GOT3 (cell line): ENCODE measurements around the gene SPACA6.

Experiments
- DNase-seq: peaks from one replicate; lab custom pipeline; 2025; ENCODE audit warnings: mixed read lengths; lab: John Stamatoyannopoulos, UW

Gene SPACA6

DNA sequence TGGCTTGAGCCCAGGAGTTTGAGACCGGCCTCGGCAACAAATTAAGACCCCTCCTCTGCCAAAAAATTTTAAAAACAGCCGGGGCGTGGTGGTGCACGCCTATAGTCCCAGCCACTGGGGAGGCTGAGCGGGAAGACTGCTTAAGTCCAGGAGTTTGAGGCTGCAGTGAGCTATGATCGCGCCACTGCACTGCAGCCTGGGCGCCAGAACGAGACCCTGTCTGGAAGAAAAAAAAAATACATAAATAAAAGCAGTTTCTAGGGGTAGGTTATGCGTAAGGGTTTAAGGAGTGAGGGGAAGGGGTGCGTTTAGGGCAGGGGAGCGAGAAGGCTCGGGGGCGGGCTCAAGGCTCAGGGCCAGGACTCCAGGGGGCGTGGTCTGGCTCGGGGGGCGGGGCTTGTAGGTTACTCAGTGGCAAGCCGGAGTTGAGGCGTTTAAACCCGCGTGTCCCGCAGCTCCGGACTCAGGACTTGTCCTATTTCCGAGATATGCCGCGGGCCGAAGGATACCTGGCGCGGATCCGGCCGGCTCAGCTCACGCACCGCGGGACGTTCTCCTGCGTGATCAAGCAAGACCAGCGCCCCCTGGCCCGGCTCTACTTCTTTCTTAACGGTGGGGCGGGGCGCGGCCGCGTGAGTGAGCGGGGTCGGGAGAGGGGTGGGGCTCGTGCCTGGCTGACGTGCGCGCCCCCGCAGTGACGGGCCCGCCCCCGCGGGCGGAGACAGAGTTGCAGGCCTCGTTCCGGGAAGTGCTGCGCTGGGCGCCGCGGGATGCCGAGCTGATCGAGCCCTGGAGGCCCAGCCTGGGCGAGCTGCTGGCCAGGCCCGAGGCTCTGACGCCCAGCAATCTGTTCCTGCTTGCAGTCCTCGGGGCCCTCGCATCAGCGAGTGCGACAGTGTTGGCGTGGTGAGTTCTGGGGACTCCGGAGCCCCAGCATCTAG is 10.7 kb downstream of the SPACA6 start:
- DNase-seq: peak; percentile 87

DNA sequence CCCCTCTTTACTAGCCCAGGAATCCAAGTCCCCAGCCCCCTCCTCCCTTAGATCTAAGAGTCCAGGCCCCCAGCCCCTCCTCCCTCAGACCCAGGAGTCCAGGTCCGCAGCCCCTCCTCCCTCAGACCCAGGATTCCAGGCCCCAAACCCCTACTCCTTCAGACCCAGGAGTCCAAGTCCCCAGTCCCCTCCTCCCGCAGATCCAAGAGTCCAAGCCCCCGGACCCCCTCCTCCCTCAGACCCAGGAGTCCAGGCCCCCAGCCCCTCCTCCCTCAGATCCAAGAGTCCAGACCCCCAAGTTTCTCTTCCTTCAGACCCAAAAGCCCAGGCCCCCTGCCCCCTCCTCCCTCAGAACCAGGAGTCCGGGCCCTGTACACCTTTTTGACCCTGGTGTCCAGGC is 11.5 kb downstream of the SPACA6 start:
- no peak for DNase-seq

DNA sequence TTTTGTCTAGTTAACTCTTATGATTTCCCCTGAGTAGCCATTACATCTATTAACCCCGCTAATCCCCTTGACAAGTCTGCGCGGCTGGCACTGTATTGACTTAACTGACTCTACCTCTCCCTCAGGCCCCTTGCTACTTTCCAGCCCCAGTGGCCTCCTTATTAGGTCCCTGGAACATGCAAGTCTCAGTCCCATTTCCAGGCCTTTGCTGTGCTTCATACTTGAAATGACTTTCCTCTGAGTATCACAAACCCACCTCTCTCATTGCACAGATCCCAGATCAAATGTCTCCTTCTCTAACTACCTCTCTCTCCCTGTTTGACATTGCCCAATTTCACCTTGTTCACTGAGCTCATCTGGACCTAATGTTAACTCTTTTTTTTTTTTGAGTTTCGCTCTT is 13.2 kb downstream of the SPACA6 start:
- DNase-seq: no peak

DNA sequence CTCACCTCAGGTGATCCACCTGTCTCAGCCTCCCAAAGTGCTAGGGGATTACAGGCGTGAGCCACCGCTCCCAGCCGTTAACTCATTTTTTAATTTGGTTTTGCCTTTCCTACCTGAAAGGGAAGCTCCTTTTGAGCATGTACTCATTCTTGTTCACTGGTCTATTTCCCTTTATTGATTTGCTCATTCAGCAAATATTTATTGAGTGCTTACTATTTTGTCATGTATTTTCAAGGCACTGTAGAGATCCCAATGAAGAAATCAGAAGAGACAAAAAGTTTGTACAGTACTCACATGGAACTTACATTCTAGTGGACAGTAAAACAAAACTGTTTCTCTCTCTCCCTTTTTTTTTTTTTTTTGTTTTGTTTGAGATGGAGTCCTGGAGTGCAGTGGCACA is 13.8 kb downstream of the SPACA6 start:
- DNase-seq: no peak

DNA sequence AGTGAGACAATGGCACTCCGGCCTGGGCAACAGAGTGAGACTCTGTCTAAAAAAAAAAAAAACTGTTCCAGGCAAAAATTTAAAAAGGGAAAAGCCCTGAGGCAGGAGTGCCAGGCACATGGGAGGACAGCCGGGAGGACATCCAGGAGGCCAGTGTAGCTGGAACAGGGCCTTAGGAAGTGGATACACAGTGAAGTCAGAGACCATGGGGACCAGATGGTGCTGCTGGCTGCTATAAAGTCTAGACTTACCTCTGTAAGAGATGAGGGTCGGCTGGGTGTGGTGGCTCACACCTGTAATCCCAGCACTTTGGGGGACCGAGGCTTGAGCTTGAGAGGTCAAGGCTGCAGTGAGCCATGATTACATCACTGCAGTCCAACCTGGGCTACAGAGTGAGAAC is 15.7 kb downstream of the SPACA6 start:
- DNase-seq: no peak

DNA sequence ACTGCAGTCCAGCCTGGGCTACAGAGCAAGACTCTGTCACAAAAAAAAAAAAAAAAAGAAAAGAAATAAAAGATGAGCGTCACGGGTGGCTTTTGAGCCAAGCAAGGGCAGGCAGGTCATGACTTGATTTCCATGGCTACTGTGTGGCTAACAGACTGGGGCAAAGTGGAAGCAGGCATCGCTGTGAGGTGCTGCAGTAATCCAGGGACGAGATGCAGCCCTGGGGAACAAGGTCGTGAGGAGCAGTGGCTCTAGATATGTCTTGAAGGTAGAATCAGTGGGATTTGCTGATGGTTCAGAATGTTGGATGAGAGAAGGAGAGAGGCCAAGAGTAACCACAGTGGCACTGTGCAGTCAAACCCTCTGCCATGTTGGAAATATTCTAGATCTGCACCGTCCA is 16.4 kb downstream of the SPACA6 start:
- no peak for DNase-seq

DNA sequence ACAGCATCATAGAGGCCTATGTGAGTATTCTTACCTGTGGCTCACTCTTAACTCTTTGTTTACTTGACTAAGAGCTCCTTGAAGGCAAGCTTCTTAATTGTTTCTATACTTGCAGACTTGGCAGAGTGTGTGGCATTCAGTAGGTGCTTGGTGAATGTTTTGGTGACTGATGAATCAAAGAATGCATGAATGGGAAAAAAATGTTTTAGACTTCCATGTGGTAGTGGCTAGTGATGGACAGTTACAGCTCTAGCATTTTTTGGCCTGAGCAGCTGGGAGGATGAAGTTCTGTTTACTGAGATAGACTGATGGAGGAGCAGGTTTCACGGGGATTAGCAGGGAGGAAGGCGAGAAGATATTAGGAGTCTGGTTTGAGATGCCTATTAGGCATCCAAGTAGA is 17.0 kb downstream of the SPACA6 start:
- DNase-seq: no peak

DNA sequence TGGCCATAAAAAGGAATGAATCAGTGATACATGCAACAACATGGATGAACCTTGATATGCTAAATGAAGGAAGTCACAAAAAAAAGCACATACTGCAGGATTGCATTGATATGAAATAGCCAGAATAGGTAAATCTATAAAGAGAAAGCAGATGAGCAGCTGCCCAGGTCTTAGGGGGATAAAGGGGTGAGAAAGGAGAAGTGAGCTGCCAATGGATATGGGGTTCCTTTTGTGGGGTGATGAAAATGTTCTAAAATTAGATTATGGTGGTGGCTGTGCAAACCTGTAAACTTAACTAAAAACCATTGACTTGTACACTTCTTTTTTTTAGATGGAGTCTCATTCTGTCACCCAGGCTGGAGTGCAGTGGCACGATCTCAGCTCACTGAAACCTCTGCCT is 18.6 kb downstream of the SPACA6 start:
- no peak for DNase-seq

DNA sequence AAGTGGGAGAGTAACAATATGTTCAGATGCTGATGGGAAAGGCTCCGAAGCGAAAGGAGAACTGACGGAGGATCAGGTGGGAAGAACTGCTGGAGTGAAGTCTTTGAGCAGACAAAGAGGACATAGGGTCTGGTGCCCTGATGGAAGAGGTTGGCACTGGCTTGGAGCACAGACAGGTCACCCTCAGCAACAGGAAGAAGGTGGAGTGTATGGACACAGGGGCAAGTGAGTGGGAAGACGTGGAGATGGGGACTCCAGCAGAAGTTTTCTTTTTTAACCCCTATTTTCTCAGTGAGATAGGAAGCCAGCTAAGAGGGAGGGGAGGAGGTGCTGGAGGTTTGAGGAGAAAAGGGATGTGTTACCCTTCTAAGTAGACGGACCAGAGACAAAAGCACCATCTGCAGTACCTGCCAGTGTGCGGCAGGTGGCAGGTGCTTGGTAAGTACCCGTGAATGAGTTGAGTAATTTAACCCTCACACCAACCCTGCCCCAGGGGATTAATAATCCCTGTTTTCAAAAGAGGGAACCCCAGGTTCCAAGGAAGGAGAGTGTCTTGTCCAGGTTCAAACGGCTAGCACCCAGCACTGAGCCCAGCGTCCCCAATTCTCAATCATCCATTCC is 19.4 kb downstream of the SPACA6 start:
- DNase-seq: no peak

DNA sequence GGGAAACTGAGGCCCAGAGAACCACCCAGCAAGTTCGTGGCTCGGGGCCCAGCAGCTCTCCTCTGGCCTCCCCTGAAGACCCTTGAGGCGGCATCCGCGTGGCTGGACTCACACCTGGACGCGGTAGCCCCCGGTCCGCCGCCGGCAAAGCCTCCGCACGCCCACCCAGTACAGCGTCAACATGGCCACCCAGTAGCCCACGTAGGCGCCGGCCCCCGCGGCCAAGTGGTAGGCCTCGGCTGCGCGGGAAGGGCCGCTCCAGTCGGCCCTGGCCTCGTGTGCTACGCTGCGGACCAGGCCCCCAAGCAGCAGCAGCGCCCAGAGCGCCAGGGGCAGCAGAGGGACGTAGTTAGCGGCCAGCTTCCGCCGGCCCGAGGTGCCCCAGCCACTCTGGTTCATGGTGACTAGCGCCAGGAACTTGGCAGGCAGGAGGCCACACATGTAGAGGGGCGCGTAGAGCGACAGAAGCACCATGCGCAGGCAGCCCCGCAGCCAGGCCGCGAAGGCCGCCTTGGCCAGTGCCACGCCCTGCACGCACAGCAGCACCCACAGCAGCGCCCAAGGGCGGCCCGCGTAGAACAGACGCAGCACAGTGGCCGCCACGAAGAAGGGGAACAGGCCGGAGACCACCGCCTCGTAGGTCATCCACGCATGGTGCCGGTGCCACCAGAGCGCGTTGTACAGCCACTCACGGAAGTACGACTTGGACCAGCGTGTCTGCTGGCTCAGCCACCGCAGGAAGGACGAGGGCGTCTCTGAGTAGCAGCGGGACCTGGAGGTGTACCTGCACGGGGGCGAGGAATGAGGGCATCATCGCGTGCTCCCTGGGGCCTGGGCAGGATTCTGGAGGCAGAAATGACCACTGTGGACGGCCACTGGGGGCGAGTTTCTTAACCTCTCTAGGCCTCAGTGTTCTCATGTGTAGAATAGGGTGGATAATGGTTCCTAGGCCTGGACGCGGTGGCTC is 20.5 kb downstream of the SPACA6 start:
- no peak for DNase-seq

DNA sequence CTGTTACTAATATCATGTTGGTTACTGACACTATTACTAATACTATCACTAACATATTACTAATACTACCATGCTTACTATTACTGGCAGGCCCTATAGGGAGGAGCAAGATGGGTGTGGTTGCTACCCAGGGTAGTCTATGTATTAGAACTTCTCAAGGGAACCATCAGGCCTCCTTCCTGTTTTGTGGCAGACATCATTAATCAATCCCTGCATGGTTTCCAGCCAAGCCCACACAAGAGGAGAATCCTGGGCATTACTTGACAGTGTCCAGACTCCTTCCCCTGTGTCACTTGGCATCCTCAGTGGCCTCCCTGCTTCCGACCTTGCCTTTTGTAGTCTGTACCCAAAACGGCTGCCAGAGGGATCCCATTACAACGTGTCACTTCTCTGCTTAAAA is 21.7 kb downstream of the SPACA6 start:
- no peak for DNase-seq

DNA sequence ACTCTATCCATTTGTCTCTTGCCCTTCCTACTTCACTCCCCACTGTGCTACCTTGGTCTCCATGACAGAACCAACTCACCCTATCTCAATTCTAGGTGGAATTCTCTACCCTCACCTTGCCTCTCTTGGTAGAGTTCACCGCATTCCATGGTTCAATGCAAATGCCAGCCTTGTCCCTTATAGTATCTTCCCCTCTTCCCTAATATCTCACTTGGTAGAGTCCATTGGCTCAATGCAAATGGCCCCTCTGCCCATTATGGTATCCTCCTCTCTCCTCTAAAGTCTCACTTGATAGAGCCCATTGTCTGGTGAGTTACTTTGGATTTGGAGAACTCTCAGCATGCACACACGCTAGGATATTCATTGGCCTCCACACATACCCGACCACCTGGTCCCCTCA is 22.7 kb downstream of the SPACA6 start:
- no peak for DNase-seq

DNA sequence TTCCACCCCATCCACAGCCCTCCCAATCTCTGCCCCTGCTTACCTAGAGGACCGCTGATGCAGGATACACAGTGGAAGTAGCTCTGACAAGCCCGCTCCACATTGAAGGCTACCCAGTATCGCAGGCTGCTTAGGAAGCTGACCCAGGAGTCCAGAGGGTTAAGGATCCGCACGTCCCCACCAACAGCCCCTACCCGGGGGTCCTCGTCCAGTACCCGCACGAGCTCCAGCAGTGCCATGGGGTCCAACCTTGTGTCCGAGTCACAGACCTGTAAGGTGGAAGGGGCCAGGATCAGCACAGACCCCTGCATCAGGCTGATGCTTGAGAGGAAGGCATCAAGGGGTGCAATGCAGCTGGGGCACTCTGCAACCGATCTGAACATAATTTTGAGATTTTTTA is 23.8 kb downstream of the SPACA6 start:
- no peak for DNase-seq

DNA sequence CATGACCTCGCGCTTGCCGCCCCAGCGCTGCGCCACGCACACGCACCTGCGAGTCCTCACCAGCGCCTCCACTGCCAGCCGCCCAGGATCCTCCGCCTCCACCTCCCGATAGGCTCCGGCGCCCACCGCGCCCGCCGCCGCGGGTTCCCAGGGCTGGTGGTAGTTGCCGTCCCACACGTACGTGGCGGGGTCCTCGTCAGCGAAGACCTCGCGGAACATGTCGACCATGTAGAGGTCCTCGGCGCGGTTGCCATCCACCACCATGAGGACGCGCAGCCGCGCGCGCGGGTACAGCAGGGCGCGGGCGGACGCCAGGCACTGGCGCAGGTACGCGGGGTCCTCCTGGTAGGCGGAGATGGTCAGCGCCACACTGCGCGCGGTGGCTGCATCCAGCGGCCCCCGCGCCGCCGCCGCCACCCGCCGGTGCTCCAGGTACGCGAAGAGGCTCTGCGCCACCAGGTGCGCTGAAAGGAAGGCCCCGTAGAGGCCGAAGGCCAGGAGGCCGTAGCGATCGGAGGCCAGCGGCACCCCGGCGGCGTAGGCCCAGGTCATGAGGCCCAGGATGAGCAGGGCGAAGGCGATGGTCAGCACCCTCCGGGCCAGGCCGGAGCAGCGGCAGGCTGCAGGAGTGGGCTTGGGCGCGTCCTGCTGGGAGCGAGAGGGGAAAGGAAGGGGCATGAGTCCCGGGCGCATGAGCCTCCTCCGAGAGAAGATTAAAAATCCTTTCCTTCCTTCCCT is 26.3 kb downstream of the SPACA6 start:
- no peak for DNase-seq

DNA sequence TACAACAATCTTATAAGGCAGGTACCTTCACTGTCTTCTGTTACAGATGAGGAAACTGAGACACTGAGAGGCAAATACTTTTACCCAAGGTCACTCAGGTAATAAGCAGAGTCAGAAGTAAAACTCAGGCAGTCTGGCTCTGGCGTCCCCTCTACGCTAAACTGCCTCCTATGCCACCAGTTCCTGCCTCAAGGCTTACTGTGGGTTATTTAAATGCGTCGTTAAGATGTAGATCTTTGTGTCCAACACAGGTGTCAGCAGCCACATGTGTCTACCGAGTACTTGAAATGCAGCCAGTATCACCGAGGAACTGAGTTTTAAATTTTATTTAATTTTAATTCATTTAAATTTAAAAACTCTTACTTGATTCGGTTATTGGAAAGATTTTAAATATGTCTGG is 28.8 kb downstream of the SPACA6 start:
- no peak for DNase-seq

DNA sequence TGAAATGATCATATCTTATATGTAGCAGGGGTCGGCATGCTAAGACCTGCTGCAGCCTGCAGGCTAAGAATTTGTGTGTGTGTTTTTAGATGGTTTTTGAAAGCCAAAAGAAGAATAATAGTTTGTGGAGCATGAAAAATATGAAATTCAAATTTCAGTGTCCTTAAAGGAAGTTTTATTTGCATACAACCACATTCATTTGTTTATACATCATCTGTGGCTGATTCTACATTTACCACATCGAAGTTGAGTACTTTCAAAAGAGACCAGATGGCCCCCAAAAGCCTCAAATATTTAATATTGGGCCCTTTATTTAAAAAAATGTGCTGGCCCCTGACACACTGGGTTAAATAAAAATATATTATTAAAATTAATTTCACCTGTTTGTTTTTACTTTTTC is 29.4 kb downstream of the SPACA6 start:
- DNase-seq: no peak

DNA sequence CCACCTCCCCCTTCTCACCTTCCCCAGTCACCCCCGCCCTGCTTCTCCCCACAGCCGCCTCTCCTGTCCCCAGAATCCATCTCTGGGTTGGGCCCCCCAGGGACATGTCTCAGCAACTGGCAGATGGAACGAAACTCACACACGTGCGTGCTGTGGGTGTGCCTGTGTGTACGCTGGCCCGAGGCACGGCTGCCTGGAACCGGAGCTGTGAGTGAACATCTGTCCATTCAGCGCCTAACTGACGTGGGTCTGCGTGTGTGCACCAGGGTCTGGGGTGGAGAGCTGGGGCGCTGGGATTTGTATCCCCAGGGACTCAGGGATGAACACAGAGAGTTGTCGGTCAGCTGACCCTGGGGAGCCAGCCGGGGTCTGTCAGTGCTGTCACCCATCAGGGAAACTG is 31.4 kb downstream of the SPACA6 start:
- DNase-seq: no peak

DNA sequence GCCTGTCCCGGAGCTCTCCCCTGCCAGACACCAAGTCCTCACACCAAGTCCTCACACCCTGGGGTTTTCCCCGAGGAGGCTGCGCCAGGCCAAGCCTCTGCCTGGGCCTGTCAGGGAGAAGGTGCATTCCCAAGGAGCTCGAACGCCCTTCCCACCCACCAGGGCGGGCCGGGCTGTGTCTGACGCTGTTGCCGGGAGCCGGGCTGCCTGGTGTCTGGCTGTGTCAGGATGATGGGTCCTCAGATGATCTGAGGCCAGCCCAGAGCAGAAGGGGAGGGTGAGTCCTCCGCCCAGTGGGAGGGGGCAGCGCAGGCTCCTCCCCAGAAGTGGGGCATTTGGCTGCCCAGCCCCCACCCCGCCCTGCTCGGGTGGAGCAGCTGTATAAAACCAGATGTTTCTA is 32.9 kb downstream of the SPACA6 start:
- DNase-seq: peak; percentile 58

DNA sequence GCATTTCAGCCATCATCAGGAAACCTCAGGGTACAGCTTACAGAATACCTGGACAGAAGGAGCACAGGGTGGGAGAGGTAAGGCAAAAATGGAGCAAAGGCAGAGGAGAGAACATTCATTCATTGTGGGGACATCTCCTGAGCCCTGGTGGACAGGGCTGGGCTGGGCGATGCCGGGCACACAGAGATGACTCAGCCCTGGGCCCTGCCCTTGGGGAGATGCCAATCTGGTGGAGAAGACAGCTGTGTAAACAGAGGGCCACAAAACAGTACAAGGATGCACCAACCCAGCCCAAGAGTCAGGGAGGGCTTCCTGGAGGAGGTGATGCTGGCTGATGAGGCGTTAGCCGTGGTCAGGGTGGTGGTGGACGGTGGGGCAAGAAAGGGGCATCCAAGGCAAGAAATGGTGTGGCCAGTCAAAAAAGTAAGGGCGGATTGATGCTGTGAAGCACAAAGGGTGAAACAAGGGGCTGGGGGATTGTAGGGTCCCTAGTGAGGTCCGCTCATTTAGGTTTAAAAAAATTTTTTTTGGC is 34.3 kb downstream of the SPACA6 start:
- DNase-seq: no peak

DNA sequence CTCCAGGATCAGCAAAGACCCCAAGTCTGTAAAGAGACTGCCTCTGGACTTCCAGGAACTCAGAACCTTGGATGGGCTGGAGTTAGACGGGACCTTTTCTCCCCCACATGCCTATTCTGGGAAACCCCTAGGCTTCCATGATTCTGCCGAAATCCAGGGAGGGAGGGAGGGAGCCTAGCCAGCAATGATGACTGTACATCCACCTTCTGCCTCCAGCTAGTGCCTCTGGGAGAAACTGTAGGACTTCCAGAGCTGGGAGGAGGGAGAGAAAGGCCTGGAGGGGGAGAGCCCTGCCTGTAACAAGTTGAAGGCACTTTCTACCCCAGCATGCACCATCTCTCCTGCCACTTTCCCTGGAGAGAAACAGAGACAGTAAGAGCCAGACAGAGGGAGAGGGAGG is 36.7 kb downstream of the SPACA6 start:
- DNase-seq: no peak

DNA sequence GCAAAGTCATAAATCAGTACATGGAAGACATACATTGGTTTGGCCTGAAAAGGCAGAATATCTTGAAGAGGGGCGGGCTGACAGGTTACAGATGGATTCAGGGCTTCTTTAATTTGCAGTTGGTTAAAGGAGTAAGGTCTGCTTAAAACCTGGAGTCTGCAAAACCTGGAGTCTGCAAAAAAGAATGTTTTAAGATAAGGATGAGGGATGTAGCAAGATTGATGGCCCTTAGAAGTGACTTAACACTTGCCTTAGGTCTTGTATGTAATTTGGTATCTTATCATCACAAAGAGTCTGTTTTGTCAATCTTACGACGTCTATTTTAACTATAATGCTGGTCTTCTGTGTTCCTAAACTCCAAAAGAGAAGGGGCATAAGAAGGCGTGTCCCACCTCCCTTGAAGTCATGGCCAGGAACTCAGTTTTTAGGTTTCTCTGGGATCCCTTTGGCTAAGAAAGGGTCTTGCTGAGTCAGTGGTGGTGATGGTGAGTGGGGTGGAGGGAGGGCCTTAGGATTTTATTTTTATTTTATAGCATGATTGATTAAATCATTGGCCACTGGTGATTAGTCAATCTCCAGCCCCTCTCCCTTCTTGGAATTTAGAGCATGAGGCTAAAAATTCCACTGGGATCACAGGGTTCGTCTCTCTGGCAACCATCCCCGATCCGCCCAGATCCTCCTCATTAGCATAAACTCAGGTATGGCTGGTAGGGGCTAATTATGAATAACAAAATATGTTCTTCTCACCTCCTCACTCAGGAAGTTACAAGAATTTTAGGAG is 40.8 kb downstream of the SPACA6 start:
- DNase-seq: no peak
